Measurements from ENCODE around the gene LDLRAD1. TPM values are rescaled to one million over a fixed set of nuclear protein-coding genes. Genes with fewer than 3 reads are reported as not detected.
A peak's percentile ranks its signal among the peaks of the same experiment; 100 is the strongest.
"Not testable (repeated sequence)": the region's sequence is repeated elsewhere in the genome, so short reads cannot be mapped to it uniquely, and the experiment has no call there.

The LDLRAD1 gene
- total and polyA plus RNA-seq, 2 experiments from 2014 or later: not detected

DNA sequence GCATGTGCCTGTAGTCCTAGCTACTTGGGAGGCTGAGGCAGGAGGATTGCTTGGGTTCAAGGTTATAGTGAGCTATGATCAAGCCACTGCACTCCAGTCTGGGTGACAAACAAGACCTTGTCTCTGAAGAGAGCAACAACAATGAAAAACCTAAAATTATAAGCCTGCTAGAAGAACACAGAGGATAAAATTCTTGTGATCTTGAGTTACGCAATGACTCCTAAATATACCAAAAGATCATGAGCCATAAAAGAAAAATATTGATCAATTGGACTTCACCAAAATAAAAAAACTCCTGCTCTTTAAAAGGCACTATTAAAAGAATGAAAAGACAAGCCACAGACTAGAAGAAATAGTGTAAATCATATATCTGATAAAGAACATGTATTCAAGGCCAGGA is 22.3 kb downstream of the LDLRAD1 start:
- no peak for DNase-seq
- Histone ChIP-seq H3K27me3 (replicated peaks; ENCODE audit: insufficient read depth) (no peaks in the 10 kb centered on the region), H3K79me2 (ENCODE audit: insufficient read depth) (no peaks in the 10 kb centered on the region), H3K9ac (no peak overlapping the region), H4K20me1 (ENCODE audit: insufficient read depth) (no peaks in the 10 kb centered on the region), H3F3A (ENCODE audit: insufficient read depth) (no peaks in the 10 kb centered on the region), H3K36me3 (ENCODE audit: low read depth) (no peaks in the 10 kb centered on the region), H3K27ac (no peak overlapping the region), H3K4me1 (ENCODE audit: insufficient read depth) (no peaks in the 10 kb centered on the region), H3K4me2 (ENCODE audit: unreplicated experiment) (no peak overlapping the region), H3K9me2 (ENCODE audit: insufficient read depth) (no peaks in the 10 kb centered on the region), H3K4me3 (no peak overlapping the region), H2AFZ (no peak overlapping the region), H3K9me3 (ENCODE audit: low read depth) (no peaks in the 10 kb centered on the region)
- no peak for TF ChIP-seq EZH2phosphoT487 (IDR thresholded peaks at IDR 0.05; ENCODE audit: insufficient read depth, low read depth)
- no peak for TF ChIP-seq EZH2 (IDR thresholded peaks at IDR 0.05; ENCODE audit: insufficient read depth, poor library complexity, severe bottlenecking)
- 58 to 65% methylated on average over 1 of the region's 1 CpG for whole genome bisulfite sequencing, 2 experiments (ENCODE audit: low coverage in 1 of 2, low lambda C conversion rate in 2 of 2, missing lambda C conversion rate in 2 of 2)
- in situ Hi-C loops (cut with MboI): no loop called here

- H4K20me1 ChIP-seq (ENCODE audit: insufficient read depth); H3K36me3 ChIP-seq (ENCODE audit: low read depth); H3K9me3 ChIP-seq (ENCODE audit: low read depth); H3K9me2 ChIP-seq (ENCODE audit: insufficient read depth); H3F3A ChIP-seq (ENCODE audit: insufficient read depth); H3K27me3 ChIP-seq (replicated peaks; ENCODE audit: insufficient read depth); DNase-seq; H3K9ac ChIP-seq; H3K79me2 ChIP-seq (ENCODE audit: insufficient read depth); H3K4me1 ChIP-seq (ENCODE audit: insufficient read depth); H3K4me3 ChIP-seq; in situ Hi-C loops (cut with MboI); H3K4me2 ChIP-seq (ENCODE audit: unreplicated experiment); H3K27ac ChIP-seq; H2AFZ ChIP-seq: not testable (repeated sequence)
- WGBS, 2 experiments (ENCODE audit: low coverage in 1 of 2, low lambda C conversion rate in 2 of 2, missing lambda C conversion rate in 2 of 2): 51 to 53% methylated on average over 2 of the region's 2 CpGs
Observed at GRCh38 chr1:53994516-53994915, 23.5 kb downstream of the LDLRAD1 start.

GRCh38 chr1:53992085-53992874 is 25.7 kb downstream of the LDLRAD1 start:
- H3K27me3 ChIP-seq (replicated peaks; ENCODE audit: insufficient read depth): no peaks in the 10 kb centered on the region
- H3K9me2 ChIP-seq (ENCODE audit: insufficient read depth): no peaks in the 10 kb centered on the region
- no peak overlapping the region for H3K27ac ChIP-seq
- DNase-seq: no peak
- in situ Hi-C loops (cut with MboI): no loop called here
- H3K9me3 ChIP-seq (ENCODE audit: low read depth): no peaks in the 10 kb centered on the region
- H3K9ac ChIP-seq: no peak overlapping the region
- no peaks in the 10 kb centered on the region for H3K4me1 ChIP-seq (ENCODE audit: insufficient read depth)
- H4K20me1 ChIP-seq (ENCODE audit: insufficient read depth): no peaks in the 10 kb centered on the region
- H3K79me2 ChIP-seq (ENCODE audit: insufficient read depth): no peaks in the 10 kb centered on the region
- TF ChIP-seq EZH2phosphoT487 (IDR thresholded peaks at IDR 0.05; ENCODE audit: insufficient read depth, low read depth) (no peak), EZH2 (IDR thresholded peaks at IDR 0.05; ENCODE audit: insufficient read depth, poor library complexity, severe bottlenecking) (no peak)
- no peak overlapping the region for H2AFZ ChIP-seq
- no peak overlapping the region for H3K4me3 ChIP-seq
- H3K4me2 ChIP-seq (ENCODE audit: unreplicated experiment): no peak overlapping the region
- 25 to 29% methylated on average over 4 of the region's 4 CpGs for WGBS, 2 experiments (ENCODE audit: low coverage in 1 of 2, low lambda C conversion rate in 2 of 2, missing lambda C conversion rate in 2 of 2)
- H3F3A ChIP-seq (ENCODE audit: insufficient read depth): no peaks in the 10 kb centered on the region
- H3K36me3 ChIP-seq (ENCODE audit: low read depth): no peaks in the 10 kb centered on the region

DNA sequence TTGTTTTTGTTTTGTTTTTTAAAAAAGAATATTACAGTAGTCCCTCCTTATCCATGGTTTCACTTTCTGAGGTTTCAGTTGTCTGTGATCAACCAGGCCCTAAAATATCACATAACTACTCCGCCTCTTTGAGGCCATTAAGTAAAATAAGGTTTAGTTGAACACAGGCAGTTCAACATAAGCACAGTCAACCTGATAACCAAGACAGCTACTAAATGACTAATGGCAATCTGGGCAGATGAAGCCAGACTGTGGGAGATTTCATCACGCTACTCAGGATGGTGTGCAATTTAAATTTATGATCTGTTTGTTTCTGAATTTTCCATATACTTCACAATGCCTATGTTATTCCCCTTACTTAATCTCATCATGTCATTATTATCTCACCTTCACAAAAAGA is 30.1 kb downstream of the LDLRAD1 start:
- Histone ChIP-seq H3K9me3 (ENCODE audit: low read depth) (no peaks in the 10 kb centered on the region), H3K79me2 (ENCODE audit: insufficient read depth) (no peaks in the 10 kb centered on the region), H3K9me2 (ENCODE audit: insufficient read depth) (no peaks in the 10 kb centered on the region), H3K9ac (no peak overlapping the region), H3K4me3 (no peak overlapping the region), H3F3A (ENCODE audit: insufficient read depth) (no peaks in the 10 kb centered on the region), H3K36me3 (ENCODE audit: low read depth) (no peaks in the 10 kb centered on the region), H3K4me1 (ENCODE audit: insufficient read depth) (no peaks in the 10 kb centered on the region), H2AFZ (no peak overlapping the region), H4K20me1 (ENCODE audit: insufficient read depth) (no peaks in the 10 kb centered on the region), H3K4me2 (ENCODE audit: unreplicated experiment) (no peak overlapping the region), H3K27ac (no peak overlapping the region), H3K27me3 (replicated peaks; ENCODE audit: insufficient read depth) (no peaks in the 10 kb centered on the region)
- no peak for TF ChIP-seq EZH2 (IDR thresholded peaks at IDR 0.05; ENCODE audit: insufficient read depth, poor library complexity, severe bottlenecking)
- no peak for TF ChIP-seq EZH2phosphoT487 (IDR thresholded peaks at IDR 0.05; ENCODE audit: insufficient read depth, low read depth)
- whole genome bisulfite sequencing, 2 experiments (ENCODE audit: low coverage in 1 of 2, low lambda C conversion rate in 2 of 2, missing lambda C conversion rate in 2 of 2): 88 to 90% methylated on average over 2 of the region's 2 CpGs
- in situ Hi-C loops (cut with MboI): no loop called here
- DNase-seq: peak; percentile 24

Data from GM23248 (cell line).